ENCODE measurements around the gene LRRC52.

LRRC52 gene, protein sequence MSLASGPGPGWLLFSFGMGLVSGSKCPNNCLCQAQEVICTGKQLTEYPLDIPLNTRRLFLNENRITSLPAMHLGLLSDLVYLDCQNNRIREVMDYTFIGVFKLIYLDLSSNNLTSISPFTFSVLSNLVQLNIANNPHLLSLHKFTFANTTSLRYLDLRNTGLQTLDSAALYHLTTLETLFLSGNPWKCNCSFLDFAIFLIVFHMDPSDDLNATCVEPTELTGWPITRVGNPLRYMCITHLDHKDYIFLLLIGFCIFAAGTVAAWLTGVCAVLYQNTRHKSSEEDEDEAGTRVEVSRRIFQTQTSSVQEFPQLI

DNA sequence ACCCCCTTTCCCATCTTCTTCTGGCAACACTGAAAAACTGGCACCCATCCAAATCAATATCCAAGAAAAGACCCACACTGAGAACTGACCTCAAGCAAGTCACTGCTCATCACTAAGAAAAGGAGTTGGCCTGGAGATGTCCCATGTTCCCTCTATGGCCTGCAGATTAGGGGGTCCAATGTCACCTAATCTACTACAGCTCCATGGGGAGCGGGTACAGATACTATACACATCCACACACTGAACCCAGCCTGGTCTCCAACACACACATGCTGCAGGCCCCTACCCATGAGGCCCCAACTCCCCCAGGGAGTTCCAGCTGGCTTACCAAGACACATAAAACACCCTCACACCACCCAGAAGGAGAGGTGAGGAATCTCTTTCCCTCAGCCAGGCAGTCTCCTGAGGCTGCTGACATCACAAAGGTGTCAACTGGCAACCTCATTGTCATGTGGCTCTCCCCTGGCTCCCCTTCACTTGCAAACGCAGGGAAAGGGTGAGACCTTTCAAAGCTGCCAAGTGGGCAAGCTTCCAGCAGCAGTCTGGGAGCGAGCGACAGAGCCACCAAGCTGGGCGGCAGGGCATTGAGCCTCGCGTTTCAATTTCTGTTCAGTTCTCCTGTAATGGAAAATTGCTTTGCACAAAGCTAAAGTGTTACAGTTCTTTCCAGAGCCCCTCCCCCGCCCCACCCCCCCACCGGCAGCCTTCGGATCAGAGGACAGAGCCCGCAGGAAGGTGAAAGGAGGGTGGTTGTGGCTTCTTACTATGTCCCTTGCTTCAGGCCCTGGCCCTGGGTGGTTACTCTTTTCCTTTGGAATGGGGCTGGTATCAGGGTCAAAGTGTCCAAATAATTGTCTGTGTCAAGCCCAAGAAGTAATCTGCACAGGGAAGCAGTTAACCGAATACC, at the start of gene LRRC52:
Gene LRRC52, plus strand, starts transcription at position 469 of the 907 bp plus-strand sequence. Its CDS starts 297 bp downstream, at position 766.
- no peak within 1 kb of the TSS for H3K4me3 ChIP-seq (ENCODE audit: low read length)
- no peak for DNase-seq (ENCODE audit: low read depth)
- TF ChIP-seq, protein P1, sequence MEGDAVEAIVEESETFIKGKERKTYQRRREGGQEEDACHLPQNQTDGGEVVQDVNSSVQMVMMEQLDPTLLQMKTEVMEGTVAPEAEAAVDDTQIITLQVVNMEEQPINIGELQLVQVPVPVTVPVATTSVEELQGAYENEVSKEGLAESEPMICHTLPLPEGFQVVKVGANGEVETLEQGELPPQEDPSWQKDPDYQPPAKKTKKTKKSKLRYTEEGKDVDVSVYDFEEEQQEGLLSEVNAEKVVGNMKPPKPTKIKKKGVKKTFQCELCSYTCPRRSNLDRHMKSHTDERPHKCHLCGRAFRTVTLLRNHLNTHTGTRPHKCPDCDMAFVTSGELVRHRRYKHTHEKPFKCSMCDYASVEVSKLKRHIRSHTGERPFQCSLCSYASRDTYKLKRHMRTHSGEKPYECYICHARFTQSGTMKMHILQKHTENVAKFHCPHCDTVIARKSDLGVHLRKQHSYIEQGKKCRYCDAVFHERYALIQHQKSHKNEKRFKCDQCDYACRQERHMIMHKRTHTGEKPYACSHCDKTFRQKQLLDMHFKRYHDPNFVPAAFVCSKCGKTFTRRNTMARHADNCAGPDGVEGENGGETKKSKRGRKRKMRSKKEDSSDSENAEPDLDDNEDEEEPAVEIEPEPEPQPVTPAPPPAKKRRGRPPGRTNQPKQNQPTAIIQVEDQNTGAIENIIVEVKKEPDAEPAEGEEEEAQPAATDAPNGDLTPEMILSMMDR (conservative IDR thresholded peaks at IDR 0.05; ENCODE audit: low read length) = no peak

DNA sequence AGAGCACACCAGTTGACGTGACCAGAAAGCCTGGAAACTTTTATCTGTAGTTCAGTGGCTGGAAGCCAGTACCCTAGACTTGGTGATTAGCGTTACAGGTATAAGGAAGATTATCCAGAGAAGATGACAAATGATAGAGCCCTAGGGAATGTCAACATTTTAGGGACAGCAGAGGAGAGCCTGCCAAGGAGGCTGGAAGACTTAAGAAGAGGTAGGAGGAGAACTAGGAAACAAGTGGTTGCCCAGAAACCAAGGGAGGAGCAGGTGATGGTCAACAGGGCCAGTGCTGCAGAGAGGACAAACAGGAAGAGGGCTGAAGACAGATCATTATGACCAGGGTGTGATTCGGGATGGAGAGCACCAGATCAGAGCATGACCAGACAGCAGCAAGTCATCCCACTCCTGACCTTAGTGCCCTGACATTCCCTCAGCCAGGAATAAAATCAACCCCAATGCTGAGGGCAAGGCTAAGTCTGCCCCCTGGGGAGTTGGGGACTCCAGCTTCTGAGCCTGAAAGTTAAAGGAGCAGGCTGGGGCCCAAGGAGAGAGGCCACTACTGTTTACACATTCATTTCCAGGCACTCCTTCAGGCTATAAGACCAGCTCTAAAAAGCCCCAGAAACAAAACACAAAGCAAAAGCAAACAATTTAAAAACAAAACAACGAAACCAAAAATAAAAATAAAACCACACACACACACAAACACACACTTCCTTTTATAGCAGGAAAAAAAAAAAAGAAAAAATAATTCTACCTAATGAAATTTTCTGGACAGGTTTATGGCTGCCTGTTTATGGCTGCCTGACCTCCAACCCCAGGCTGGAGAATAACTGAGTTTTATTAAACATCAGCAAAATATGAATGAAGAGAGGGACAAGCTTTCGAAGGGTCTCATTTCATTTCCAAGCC, 48.6 kb upstream of the LRRC52 start:
- TF ChIP-seq, protein P1 (conservative IDR thresholded peaks at IDR 0.05; ENCODE audit: low read length) = no peak
- no peak overlapping the region for H3K4me3 ChIP-seq (ENCODE audit: low read length)
- no peak for DNase-seq (ENCODE audit: low read depth)

DNA sequence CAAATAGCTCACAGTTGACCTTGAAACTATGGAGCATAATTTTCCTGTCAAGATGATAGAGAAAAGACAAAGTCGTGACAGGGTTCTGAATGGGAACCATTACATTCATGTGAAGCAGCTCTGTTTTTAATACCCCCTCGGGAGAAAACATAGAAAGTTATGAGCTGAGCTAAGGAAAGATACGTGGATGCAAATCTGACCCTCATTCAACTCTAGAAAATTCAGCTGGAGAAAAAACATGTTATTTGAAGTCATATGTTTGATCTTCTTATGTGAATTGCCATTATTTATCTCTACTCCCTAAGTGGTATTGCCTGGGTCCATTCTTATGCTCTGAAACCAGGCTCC, 48.0 kb upstream of the LRRC52 start:
- TF ChIP-seq, protein P1 (conservative IDR thresholded peaks at IDR 0.05; ENCODE audit: low read length) = no peak
- H3K4me3 ChIP-seq (ENCODE audit: low read length) = no peak overlapping the region
- no peak for DNase-seq (ENCODE audit: low read depth)

DNA sequence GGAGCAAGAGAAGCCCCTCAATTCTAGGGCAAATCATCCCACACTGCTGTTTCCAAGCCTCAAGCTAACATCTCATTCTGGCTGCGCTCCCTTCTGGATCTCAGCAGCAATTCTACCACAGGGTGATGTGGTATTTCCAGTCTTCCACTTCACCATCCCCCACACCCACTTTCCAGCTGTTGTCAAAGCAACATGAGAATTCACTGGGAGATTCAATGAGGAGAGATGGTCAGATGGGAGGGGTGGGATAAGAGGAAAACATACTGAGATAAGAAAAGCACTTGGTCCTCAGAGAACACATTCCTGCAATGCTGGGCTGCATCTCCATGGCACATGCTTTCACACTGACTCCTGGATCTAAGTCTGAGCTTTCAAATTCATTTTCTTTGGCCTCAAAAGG, 47.3 kb upstream of the LRRC52 start:
- no peak for DNase-seq (ENCODE audit: low read depth)
- H3K4me3 ChIP-seq (ENCODE audit: low read length) = no peak overlapping the region
- TF ChIP-seq, protein P1 (conservative IDR thresholded peaks at IDR 0.05; ENCODE audit: low read length) = no peak

DNA sequence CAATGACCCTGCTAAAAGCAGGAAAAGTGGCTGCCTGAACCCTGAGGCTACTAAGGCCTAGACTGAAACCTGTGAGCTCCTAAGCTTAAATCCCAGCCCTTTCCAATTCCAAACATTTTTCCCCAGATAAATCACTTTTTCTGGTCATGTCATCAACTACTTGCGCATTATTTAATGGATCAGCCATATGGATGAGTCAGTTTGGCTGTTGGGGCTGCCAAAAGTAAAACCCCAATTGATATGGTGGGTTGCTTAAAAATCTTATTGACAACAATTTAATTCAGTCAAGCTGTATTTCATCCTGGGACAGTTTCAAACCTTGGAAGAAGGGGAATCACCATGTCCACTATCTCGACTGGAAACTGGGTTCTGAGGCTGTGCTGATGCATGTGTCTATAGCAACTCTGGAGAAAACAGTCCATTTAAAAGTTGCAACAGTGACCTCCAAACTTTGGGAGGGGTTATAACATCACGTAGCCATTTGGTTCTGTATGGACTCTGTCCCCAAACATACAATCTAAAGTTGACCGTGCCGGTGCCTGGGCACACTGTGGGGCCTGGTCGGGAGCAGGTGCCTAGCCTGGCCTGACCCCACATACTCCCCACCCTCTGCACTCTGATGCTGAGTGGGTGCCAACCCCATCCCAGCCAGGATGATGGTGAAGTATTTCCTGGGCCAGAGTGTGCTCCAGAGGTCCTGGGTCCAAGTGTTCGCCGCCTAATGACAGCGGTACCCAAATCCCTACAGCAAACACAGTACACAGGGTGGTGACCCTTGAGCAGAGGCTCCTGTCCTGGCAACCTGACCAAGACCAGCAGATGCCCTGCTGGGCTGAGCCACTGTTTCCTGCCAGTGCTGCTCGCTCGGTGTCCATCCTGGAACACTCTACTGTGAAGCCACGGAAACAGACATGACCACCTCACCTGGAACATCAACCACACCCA, 46.5 kb upstream of the LRRC52 start:
- TF ChIP-seq, protein P1 (conservative IDR thresholded peaks at IDR 0.05; ENCODE audit: low read length) = no peak
- H3K4me3 ChIP-seq (ENCODE audit: low read length) = no peak overlapping the region
- no peak for DNase-seq (ENCODE audit: low read depth)

Data from AG10803 (cell line).